D721Med (cell line): Measurements from ENCODE around the gene SRP14.

Experiments
- DNase-seq: peaks from one replicate; pipeline ENCODE4 v3.0.0; 2011; ENCODE audit warnings: low spot score; ENCODE audit not compliant: insufficient read length
- FAIRE-seq: peaks from 2 replicates; lab custom pipeline; 2011; peaks lifted over from hg19 to GRCh38; lab: Jason Lieb, UNC
- TF ChIP-seq, protein P1 (sequence below): IDR thresholded peaks from 2 replicates; pipeline ENCODE4 v1.5.1; 2012; ENCODE audit warnings: mild to moderate bottlenecking, control low read depth; ENCODE audit not compliant: insufficient read depth; ENCODE audit errors: missing control alignments

SRP14 gene

DNA sequence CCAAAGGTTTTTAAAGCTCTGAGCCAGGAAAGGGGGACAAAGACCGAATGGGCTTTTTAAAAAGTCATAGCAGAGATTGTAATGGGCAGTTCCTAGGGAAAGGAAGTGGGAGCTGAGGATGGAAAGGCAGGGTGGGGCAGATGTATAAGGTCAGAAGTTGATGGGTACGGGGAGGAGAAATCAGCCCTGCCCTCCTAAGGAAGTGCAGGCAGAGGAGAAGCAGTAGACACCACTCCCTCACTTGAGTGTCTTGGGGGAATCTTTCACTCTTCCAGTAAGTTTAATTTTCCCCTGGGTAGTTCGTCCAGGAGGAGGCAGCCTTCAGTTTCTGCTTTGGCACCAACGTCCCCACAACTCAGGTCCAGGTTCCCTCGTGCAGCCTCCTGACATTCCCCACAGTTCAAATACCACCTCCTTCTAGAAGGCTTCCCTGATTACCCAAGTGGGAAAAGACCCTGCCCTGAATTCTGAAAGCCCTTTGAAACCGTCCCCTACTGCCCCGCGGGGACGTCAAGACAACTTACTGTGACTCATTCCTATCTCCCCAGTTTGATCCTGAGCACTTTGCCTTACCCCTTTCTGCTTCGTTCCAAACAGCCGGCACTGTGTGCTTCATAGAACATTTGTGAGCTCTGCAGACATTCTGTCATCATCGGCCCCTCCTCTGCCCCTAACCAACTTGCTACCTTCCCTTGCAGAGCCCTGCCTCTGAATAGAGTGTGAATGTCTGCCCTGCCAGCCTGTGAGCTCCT, 14.3 kb upstream of the SRP14 start:
- DNase-seq (no peak), FAIRE-seq (no peak)
- TF ChIP-seq, protein P1, sequence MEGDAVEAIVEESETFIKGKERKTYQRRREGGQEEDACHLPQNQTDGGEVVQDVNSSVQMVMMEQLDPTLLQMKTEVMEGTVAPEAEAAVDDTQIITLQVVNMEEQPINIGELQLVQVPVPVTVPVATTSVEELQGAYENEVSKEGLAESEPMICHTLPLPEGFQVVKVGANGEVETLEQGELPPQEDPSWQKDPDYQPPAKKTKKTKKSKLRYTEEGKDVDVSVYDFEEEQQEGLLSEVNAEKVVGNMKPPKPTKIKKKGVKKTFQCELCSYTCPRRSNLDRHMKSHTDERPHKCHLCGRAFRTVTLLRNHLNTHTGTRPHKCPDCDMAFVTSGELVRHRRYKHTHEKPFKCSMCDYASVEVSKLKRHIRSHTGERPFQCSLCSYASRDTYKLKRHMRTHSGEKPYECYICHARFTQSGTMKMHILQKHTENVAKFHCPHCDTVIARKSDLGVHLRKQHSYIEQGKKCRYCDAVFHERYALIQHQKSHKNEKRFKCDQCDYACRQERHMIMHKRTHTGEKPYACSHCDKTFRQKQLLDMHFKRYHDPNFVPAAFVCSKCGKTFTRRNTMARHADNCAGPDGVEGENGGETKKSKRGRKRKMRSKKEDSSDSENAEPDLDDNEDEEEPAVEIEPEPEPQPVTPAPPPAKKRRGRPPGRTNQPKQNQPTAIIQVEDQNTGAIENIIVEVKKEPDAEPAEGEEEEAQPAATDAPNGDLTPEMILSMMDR = no peak

DNA sequence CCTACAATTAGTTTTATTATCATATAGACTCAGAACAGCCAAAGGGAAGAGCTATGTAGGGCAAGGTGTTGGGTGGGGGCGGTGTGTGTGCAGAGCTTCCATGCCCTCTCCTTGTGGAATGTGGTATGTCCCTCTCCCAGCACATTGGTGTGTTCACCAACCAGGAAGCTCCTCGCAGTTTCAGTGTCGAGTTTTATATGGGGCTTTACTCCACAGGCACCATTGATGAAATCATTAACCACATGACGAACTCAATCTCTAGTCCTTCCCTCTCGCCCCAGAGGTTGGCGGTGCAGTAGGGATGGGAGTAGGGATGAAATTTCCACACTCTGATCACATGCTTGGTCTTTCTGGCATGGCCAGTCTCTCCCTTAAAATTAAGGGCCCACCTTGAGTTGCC, 13.6 kb upstream of the SRP14 start:
- TF ChIP-seq, protein P1 = no peak
- DNase-seq (no peak), FAIRE-seq (no peak)

DNA sequence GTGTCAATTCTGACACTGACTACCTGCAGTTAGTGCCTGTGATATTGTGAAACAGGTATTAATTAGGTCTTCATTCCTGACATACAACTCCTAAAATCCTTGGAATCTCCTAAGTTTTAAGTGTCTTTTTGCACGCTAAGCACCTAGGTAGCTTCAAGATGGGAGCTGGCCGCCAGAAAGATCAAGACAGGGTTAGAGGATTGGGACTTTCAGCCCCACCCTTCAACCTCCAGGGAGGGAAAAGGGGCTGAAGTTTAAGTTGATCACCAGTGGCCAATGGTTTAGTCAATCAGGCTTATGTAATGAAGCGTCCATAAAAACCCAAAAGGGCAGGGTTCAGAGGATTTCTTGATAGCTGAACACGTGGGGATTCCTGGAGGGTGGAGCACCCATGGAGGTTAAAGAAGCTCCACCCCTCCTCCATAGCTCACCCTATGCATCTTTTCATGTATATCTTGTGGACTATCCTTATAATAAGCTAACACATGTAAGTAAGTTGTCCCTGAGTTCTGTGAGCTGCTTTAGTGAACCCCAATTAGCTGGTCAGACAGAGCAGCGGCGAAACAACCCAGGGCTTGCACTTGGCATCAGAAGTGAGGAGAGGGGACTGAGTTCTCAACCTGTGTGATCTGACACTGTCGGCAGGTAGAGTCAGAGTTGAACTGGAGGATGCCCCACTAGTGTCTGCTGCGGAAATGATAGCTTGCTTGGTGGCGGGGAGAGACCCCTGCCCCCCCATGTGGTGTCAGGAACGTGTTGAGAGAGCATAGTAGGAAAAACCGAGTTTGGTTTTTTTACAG, 12.8 kb upstream of the SRP14 start:
- TF ChIP-seq, protein P1 = no peak
- no peak for FAIRE-seq

DNA sequence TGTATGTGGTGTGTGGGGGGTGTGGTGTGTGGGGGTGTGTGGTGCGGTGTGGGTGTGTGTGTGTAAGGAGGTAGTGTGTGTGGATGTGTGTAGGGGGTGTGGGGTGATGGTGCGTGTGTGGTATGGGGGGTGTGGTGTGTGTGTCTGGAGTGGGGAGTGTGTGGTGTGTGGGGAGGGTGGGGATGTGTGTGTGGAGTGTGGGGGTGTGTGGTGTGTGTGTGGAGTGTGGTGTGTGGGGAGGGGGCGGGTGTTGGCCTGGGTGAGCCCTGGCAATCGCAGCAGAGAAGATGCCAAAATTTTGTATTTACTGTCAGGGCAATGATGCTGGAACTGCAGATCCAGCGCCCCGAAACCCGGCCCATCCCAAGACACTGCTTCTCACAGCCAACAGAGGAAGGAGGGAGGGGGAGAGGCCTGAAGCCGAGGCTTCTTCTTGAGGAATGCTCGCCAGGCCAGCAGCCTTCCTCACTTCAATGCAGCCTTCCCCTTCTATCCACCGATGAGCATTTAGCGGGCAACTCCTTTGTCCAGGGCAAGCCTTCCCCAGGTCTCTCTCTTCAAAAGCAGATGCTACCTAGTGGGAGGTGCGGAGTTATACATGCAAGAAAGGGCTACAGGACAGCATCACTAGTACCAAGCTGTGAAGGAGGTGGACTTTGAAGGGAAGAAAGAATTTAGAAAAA, 11.9 kb upstream of the SRP14 start:
- DNase-seq = no peak

More for the DNA sequence above, 12.8 kb upstream of the SRP14 start:
- no peak for DNase-seq

DNA sequence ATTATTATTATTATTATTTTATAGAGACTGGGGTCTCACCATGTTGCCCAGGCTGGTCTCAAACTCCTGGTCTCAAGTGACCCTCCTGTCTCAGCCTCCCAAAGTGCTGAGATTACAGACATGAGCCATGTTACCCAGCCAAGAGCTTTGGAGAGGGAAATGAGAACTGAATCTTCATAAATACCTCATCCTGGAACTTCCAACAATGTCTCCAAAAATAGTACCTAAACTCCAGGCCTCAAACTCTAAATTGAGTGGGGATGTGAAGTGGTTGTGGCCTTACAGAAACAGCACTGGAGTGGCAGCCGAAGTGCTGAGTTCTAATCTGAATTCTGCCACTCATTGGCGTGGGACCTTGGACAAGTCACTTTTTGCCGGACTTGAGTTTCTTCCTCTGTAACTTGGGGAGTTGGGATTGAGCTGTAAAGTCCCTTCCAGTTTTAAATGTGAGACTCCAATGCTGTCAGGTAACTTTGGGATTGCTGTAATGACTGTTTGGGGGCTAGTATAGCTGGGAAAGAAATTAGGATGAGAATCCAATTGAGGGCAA, 10.0 kb upstream of the SRP14 start:
- FAIRE-seq (no peak), DNase-seq (no peak)

More for the DNA sequence above, 11.9 kb upstream of the SRP14 start:
- no peak for FAIRE-seq
- TF ChIP-seq, protein P1 = no peak

DNA sequence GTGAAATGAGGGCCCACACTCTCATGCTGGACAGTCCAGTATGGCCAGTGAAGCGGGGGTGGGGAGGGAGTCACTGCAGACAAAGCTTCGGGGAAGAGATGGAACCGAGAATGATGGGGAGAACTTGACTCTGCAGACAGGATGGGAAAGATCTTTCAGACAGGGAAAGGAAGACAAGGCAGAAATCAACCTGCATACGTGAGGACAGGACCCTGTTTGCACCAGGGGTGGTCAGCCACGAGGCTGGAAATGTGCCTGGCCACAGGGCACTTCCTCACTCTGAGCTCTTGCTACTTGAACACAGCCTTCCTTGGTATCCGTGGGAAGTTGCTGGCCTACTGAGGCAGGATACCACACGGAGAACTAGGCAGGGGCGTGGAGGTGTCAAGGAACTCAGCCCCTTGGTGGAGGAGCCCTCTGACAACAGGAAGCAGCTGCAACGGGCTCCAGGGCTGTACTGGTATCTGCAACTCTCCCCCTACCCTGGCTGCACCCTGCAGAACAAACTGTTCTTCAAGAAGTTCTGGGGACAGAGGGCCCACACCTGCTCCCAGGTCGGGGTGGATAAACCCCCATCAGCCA, 9.3 kb upstream of the SRP14 start:
- FAIRE-seq (no peak), DNase-seq (no peak)
- TF ChIP-seq, protein P1 = no peak

More for the DNA sequence above, 10.0 kb upstream of the SRP14 start:
- TF ChIP-seq, protein P1 = no peak
